Endodermal cell (in vitro differentiated cells): Measurements from ENCODE around the gene VKORC1L1. TPM values are rescaled to one million over a fixed set of nuclear protein-coding genes. Genes with fewer than 3 reads are reported as not detected.
"Not testable (repeated sequence)": the region's sequence is repeated elsewhere in the genome, so short reads cannot be mapped to it uniquely, and the experiment has no call there.

ENCODE experiments used
- DNase-seq: peaks from one replicate; pipeline ENCODE4 v3.0.0-alpha.2; 2017
- H3K27ac ChIP-seq: 2 replicates; pipeline ENCODE4 v1.5.1; 2013; ENCODE audit warnings: mild to moderate bottlenecking, low read depth, low read length, moderate library complexity
- H3K27me3 ChIP-seq: 2 replicates; pipeline ENCODE4 v1.6.1; 2013; ENCODE audit warnings: mild to moderate bottlenecking, low read length, moderate library complexity; ENCODE audit not compliant: insufficient read depth, control insufficient read depth, poor library complexity, severe bottlenecking
- H3K36me3 ChIP-seq: 2 replicates; pipeline ENCODE4 v1.7.0; 2013; ENCODE audit warnings: mild to moderate bottlenecking, low read length, moderate library complexity; ENCODE audit not compliant: control insufficient read depth, insufficient read depth
- H3K4me1 ChIP-seq: one replicate; pipeline ENCODE4 v1.7.0; 2013; ENCODE audit warnings: low read length; ENCODE audit not compliant: control insufficient read depth, insufficient read depth
- H3K4me3 ChIP-seq: 2 replicates; pipeline ENCODE4 v1.5.1; 2013; ENCODE audit warnings: mild to moderate bottlenecking, low read length, moderate library complexity
- H3K9ac ChIP-seq: 2 replicates; pipeline ENCODE4 v1.6.1; 2013; ENCODE audit warnings: mild to moderate bottlenecking, low read length, moderate library complexity; ENCODE audit not compliant: poor library complexity, severe bottlenecking; ENCODE audit errors: extremely low read depth
- H3K9me3 ChIP-seq: 2 replicates; pipeline ENCODE4 v1.6.1; 2013; ENCODE audit warnings: mild to moderate bottlenecking, low read length, moderate library complexity; ENCODE audit not compliant: control insufficient read depth
- H3K27ac Mint-ChIP-seq: 2 replicates; pipeline ENCODE4 v1.8.0; 2020; ENCODE audit warnings: mixed read lengths
- H3K27me3 Mint-ChIP-seq: 2 replicates; pipeline ENCODE4 v1.8.0; 2021; ENCODE audit warnings: mild to moderate bottlenecking, mixed read lengths; ENCODE audit not compliant: insufficient read depth
- H3K36me3 Mint-ChIP-seq: 2 replicates; pipeline ENCODE4 v1.8.0; 2020; ENCODE audit warnings: low read depth, mixed read lengths
- H3K4me1 Mint-ChIP-seq: 2 replicates; pipeline ENCODE4 v1.8.0; 2020; ENCODE audit warnings: mixed read lengths
- H3K4me3 Mint-ChIP-seq: 2 replicates; pipeline ENCODE4 v1.8.0; 2020; ENCODE audit warnings: mild to moderate bottlenecking, moderate library complexity, mixed read lengths
- H3K9me3 Mint-ChIP-seq: 2 replicates; pipeline ENCODE4 v1.8.0; 2020; ENCODE audit warnings: mild to moderate bottlenecking, mixed read lengths
- WGBS, 2 experiments: methylation state at CpG; one replicate each; pipeline versions ENCODE4 v1.1.5 to v1.1.7; 2013; ENCODE audit warnings: missing lambda C conversion rate in 2 of 2, mixed read lengths in 1 of 2; ENCODE audit not compliant: insufficient coverage in 1 of 2, insufficient read length in 1 of 2; 5-methylcytosine and 5-hydroxymethylcytosine counted together
- total RNA-seq, 2 donors: library from RNA; stranded (reverse); fragmentation: NEBNext Ultra II Directional in 1 of 2; extraction: Animal tissue kit (Norgen Biotek cat#: 25700) in 1 of 2; gene quantifications; 2 replicates in 1 of 2; 3 replicates in 1 of 2; pipeline ENCODE4 v1.2.1, GENCODE V29; 2021
- TF ChIP-seq, protein P1 (sequence below): fragments of 200-600 bp; sonication (generic); conservative IDR thresholded peaks from 2 replicates; pipeline ENCODE4 v1.5.0; 2021; ENCODE audit warnings: antibody characterized with exemption, mild to moderate bottlenecking

The VKORC1L1 gene
- total RNA-seq, 2 donors from 2014 or later: 20.7 to 24.7 TPM

GRCh38 chr7:65981965-65982792, 109.3 kb downstream of the VKORC1L1 start, which contains the start of gene GUSB:
Gene GUSB (minus strand): TSS chr7:65982213. CDS start chr7:65982183, 30 bp downstream.
- Histone ChIP-seq H3K9me3 (no peaks in the 10 kb centered on the region), H3K36me3 (peaks cover 6% of the 10 kb centered on the region), H3K4me1 (no peaks in the 10 kb centered on the region), H3K9ac (peak within 1 kb of the TSS; percentile 63), H3K27ac (peak within 1 kb of the TSS; percentile 66), H3K27me3 (no peaks in the 10 kb centered on the region), H3K4me3 (peak within 1 kb of the TSS; percentile 81)
- Mint-ChIP-seq H3K27me3 (no peaks in the 10 kb centered on the region), H3K4me1 (peaks cover 3% of the 10 kb centered on the region), H3K27ac (peak within 1 kb of the TSS; percentile 91), H3K9me3 (no peaks in the 10 kb centered on the region), H3K36me3 (peaks cover 15% of the 10 kb centered on the region), H3K4me3 (peak within 1 kb of the TSS; percentile 65)
- 3 to 8% methylated on average over 43 to 62 of the region's 62 CpGs for WGBS, 2 experiments
- TF ChIP-seq, protein P1, sequence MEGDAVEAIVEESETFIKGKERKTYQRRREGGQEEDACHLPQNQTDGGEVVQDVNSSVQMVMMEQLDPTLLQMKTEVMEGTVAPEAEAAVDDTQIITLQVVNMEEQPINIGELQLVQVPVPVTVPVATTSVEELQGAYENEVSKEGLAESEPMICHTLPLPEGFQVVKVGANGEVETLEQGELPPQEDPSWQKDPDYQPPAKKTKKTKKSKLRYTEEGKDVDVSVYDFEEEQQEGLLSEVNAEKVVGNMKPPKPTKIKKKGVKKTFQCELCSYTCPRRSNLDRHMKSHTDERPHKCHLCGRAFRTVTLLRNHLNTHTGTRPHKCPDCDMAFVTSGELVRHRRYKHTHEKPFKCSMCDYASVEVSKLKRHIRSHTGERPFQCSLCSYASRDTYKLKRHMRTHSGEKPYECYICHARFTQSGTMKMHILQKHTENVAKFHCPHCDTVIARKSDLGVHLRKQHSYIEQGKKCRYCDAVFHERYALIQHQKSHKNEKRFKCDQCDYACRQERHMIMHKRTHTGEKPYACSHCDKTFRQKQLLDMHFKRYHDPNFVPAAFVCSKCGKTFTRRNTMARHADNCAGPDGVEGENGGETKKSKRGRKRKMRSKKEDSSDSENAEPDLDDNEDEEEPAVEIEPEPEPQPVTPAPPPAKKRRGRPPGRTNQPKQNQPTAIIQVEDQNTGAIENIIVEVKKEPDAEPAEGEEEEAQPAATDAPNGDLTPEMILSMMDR: no peak
- DNase-seq: peak; percentile 97

DNA sequence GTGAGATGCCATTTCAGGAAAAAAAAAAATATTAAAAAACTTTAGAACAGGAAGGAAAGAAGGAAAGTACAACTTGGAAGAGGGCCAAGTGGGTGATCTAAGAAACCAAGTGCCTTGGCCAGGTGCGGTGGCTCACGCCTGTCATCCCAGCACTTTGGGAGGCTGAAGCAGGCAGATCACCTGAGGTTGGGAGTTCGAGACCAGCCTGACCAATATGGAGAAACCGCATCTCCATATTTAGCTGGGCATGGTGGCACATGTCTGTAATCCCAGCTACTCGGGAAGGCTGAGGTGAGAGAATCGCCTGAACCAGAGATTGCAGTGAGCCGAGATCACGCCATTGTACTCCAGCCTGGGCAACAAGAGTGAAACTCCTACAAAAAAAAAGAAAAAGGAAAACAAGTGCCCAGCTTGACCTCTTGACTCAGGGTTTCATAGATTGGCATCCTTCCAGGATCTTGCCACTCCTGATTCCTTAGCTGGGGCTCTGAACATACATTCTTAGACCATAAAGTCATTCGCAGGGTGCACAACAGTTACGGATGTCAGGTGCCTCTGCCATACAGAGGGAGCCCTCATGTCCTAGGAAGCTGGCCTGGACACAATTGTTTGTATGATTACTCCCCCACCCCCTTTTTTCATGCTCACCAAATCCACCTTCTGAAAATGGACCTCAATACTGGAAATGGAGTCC, 111.2 kb downstream of the VKORC1L1 start:
- H3K4me3 Mint-ChIP-seq: no peak overlapping the region
- no peak overlapping the region for H3K27ac ChIP-seq
- DNase-seq: no peak
- H3K27me3 Mint-ChIP-seq: no peaks in the 10 kb centered on the region
- H3K36me3 ChIP-seq: peaks cover 6% of the 10 kb centered on the region
- no peaks in the 10 kb centered on the region for H3K9me3 Mint-ChIP-seq
- no peaks in the 10 kb centered on the region for H3K9me3 ChIP-seq
- H3K9ac ChIP-seq: no peak overlapping the region
- TF ChIP-seq, protein P1: no peak
- no peak overlapping the region for H3K27ac Mint-ChIP-seq
- WGBS, 2 experiments: 94 to 99% methylated on average over 10 of the region's 10 CpGs
- H3K4me3 ChIP-seq: no peak overlapping the region
- no peaks in the 10 kb centered on the region for H3K4me1 ChIP-seq
- peaks cover 3% of the 10 kb centered on the region for H3K4me1 Mint-ChIP-seq
- H3K36me3 Mint-ChIP-seq: peaks cover 10% of the 10 kb centered on the region
- no peaks in the 10 kb centered on the region for H3K27me3 ChIP-seq

DNA sequence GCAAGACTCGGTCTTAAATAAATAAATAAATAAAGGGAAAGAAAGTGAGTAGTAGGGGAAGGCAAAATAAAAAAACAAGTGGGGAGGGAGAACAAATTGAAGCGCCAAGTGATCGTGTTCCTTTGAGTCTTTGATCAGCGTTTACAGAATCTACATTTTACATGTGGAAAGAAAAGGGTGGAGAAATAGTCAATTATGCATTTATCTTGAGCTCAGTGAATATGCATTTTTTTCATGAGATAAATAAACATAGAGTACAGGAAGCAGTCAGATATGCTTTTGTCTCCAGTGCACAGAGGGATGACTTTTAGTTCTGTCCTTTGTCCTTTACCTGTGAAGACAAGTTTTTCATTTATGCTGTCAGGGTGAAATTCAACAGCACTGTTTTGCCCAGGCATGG, 115.2 kb downstream of the VKORC1L1 start:
- Histone ChIP-seq H3K36me3 (no peaks in the 10 kb centered on the region), H3K4me3 (no peak overlapping the region), H3K9ac (no peak overlapping the region), H3K9me3 (no peaks in the 10 kb centered on the region), H3K27me3 (no peaks in the 10 kb centered on the region), H3K27ac (no peak overlapping the region), H3K4me1 (no peaks in the 10 kb centered on the region)
- WGBS, 2 experiments: 94 to 96% methylated on average over 4 of the region's 4 CpGs
- no peak overlapping the region for H3K4me3 Mint-ChIP-seq
- TF ChIP-seq, protein P1: no peak
- no peaks in the 10 kb centered on the region for H3K36me3 Mint-ChIP-seq
- no peaks in the 10 kb centered on the region for H3K9me3 Mint-ChIP-seq
- H3K27ac Mint-ChIP-seq: no peak overlapping the region
- H3K4me1 Mint-ChIP-seq: peaks cover 3% of the 10 kb centered on the region
- no peak for DNase-seq
- H3K27me3 Mint-ChIP-seq: no peaks in the 10 kb centered on the region

- not testable (repeated sequence) for H3K27ac Mint-ChIP-seq, H3K4me3 Mint-ChIP-seq, H3K9me3 ChIP-seq, DNase-seq, H3K9me3 Mint-ChIP-seq, H3K27ac ChIP-seq, H3K9ac ChIP-seq, H3K36me3 ChIP-seq, H3K27me3 ChIP-seq, H3K4me1 Mint-ChIP-seq, H3K4me1 ChIP-seq, H3K36me3 Mint-ChIP-seq, H3K4me3 ChIP-seq, H3K27me3 Mint-ChIP-seq
- WGBS, 2 experiments: 80 to 88% methylated on average over 1 of the region's 1 CpG
These were observed 115.6 kb downstream of the VKORC1L1 start for GRCh38 chr7:65988503-65988902.
